HFFc6 (cell line): ENCODE measurements around the gene CYP2S1. TPM values are rescaled to one million over a fixed set of nuclear protein-coding genes. Genes with fewer than 3 reads are reported as not detected.
A peak's percentile ranks its signal among the peaks of the same experiment; 100 is the strongest.

ENCODE experiments used
- DNase-seq: peaks from one replicate; pipeline ENCODE4 v3.0.0-alpha.2; 2018
- H3K27ac Mint-ChIP-seq: 2 replicates; pipeline ENCODE4 v1.8.0; 2020; ENCODE audit warnings: mild to moderate bottlenecking, mixed read lengths
- H3K27me3 Mint-ChIP-seq: 2 replicates; pipeline ENCODE4 v1.8.0; 2021; ENCODE audit warnings: mild to moderate bottlenecking, moderate library complexity, mixed read lengths; ENCODE audit not compliant: insufficient read depth
- H3K36me3 Mint-ChIP-seq: 2 replicates; pipeline ENCODE4 v1.8.0; 2021; ENCODE audit warnings: low read depth, mixed read lengths
- H3K4me1 Mint-ChIP-seq: 2 replicates; pipeline ENCODE4 v1.8.0; 2020; ENCODE audit warnings: low read depth, mixed read lengths
- H3K4me3 Mint-ChIP-seq: 2 replicates; pipeline ENCODE4 v1.8.0; 2020; ENCODE audit warnings: mild to moderate bottlenecking, moderate library complexity, mixed read lengths
- H3K9me3 Mint-ChIP-seq: 2 replicates; pipeline ENCODE4 v1.8.0; 2020; ENCODE audit warnings: mild to moderate bottlenecking, mixed read lengths
- total RNA-seq, 6 experiments: library from RNA; stranded (reverse); fragmentation: NEBNext Ultra II Directional; extraction: Animal tissue kit (Norgen Biotek cat#: 25700); gene quantifications; 2 replicates in 1 of 6; 3 replicates in 5 of 6; pipeline ENCODE4 v1.2.3, GENCODE V29; 2021
- TF ChIP-seq, protein P1 (sequence below): fragments of 200-600 bp; sonication (generic); IDR thresholded peaks from 2 replicates; pipeline ENCODE4 v1.5.0; 2021; ENCODE audit warnings: antibody characterized with exemption, mild to moderate bottlenecking

The CYP2S1 gene
- total RNA-seq, 6 experiments from 2014 or later = 0.65 to 1.6 (median 1.1) TPM

GRCh38 chr19:41193430-41194156, 574 bp downstream of the CYP2S1 start:
- H3K4me1 Mint-ChIP-seq = peaks cover 26% of the 10 kb centered on the region
- TF ChIP-seq, protein P1, sequence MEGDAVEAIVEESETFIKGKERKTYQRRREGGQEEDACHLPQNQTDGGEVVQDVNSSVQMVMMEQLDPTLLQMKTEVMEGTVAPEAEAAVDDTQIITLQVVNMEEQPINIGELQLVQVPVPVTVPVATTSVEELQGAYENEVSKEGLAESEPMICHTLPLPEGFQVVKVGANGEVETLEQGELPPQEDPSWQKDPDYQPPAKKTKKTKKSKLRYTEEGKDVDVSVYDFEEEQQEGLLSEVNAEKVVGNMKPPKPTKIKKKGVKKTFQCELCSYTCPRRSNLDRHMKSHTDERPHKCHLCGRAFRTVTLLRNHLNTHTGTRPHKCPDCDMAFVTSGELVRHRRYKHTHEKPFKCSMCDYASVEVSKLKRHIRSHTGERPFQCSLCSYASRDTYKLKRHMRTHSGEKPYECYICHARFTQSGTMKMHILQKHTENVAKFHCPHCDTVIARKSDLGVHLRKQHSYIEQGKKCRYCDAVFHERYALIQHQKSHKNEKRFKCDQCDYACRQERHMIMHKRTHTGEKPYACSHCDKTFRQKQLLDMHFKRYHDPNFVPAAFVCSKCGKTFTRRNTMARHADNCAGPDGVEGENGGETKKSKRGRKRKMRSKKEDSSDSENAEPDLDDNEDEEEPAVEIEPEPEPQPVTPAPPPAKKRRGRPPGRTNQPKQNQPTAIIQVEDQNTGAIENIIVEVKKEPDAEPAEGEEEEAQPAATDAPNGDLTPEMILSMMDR = no peak
- no peaks in the 10 kb centered on the region for H3K9me3 Mint-ChIP-seq
- H3K27me3 Mint-ChIP-seq = peaks cover 34% of the 10 kb centered on the region
- peak overlapping the region; percentile 60 for H3K4me3 Mint-ChIP-seq
- H3K36me3 Mint-ChIP-seq = no peaks in the 10 kb centered on the region
- H3K27ac Mint-ChIP-seq = no peak overlapping the region
- DNase-seq = no peak

- Mint-ChIP-seq H3K4me3 (no peak overlapping the region; the same call in 1 of the 2 replicates), H3K9me3 (no peaks in the 10 kb centered on the region), H3K4me1 (peaks cover 26% of the 10 kb centered on the region), H3K27me3 (peaks cover 34% of the 10 kb centered on the region), H3K27ac (no peak overlapping the region), H3K36me3 (no peaks in the 10 kb centered on the region)
- TF ChIP-seq, protein P1 = no peak
- DNase-seq = no peak
These were observed 1.1 kb downstream of the CYP2S1 start for GRCh38 chr19:41194157-41194552.

GRCh38 chr19:41195675-41196497, 2.9 kb downstream of the CYP2S1 start:
- no peak for DNase-seq
- Mint-ChIP-seq H3K4me1 (peaks cover 26% of the 10 kb centered on the region), H3K27me3 (peaks cover 26% of the 10 kb centered on the region), H3K4me3 (no peak overlapping the region), H3K36me3 (no peaks in the 10 kb centered on the region), H3K27ac (no peak overlapping the region), H3K9me3 (no peaks in the 10 kb centered on the region)
- TF ChIP-seq, protein P1 = no peak

DNA sequence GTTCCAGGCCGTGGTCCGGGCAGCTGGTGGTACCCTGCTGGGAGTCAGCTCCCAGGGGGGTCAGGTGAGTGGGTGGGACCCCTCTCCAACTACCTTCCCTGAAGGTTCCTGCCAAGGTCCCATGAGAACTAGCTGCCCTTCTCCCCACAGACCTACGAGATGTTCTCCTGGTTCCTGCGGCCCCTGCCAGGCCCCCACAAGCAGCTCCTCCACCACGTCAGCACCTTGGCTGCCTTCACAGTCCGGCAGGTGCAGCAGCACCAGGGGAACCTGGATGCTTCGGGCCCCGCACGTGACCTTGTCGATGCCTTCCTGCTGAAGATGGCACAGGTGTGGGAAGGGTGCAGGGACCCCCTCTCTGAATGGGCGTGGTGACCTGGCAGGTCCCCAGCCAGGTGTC, 5.5 kb downstream of the CYP2S1 start:
- peaks cover 17% of the 10 kb centered on the region; the same call in 1 of the 2 replicates for H3K4me1 Mint-ChIP-seq
- no peaks in the 10 kb centered on the region for H3K36me3 Mint-ChIP-seq
- H3K27me3 Mint-ChIP-seq = peaks cover 22% of the 10 kb centered on the region
- H3K9me3 Mint-ChIP-seq = no peaks in the 10 kb centered on the region
- H3K27ac Mint-ChIP-seq = no peak overlapping the region
- TF ChIP-seq, protein P1 = no peak
- DNase-seq = no peak
- H3K4me3 Mint-ChIP-seq = no peak overlapping the region

DNA sequence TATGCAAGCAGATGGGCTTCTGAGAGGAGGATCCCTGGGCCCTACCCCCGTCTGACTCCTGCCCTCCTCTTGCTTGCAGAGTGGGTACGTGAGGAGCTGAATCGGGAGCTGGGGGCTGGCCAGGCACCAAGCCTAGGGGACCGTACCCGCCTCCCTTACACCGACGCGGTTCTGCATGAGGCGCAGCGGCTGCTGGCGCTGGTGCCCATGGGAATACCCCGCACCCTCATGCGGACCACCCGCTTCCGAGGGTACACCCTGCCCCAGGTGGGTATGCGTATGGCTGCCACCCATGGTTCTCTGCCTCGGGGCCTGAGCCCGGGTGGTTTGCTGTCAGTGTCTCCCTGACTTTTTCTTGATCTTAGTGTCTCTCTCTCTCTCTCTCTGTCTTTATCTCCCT, 10.4 kb downstream of the CYP2S1 start:
- no peaks in the 10 kb centered on the region for H3K9me3 Mint-ChIP-seq
- no peaks in the 10 kb centered on the region for H3K36me3 Mint-ChIP-seq
- no peak overlapping the region for H3K4me3 Mint-ChIP-seq
- peaks cover 10% of the 10 kb centered on the region for H3K27me3 Mint-ChIP-seq
- TF ChIP-seq, protein P1 = no peak
- H3K27ac Mint-ChIP-seq = no peak overlapping the region
- DNase-seq = no peak
- H3K4me1 Mint-ChIP-seq = peaks cover 27% of the 10 kb centered on the region
